HepG2 (cell line): Measurements from ENCODE around the gene MGAT2. TPM values are rescaled to one million over a fixed set of nuclear protein-coding genes. Genes with fewer than 3 reads are reported as not detected.

Experiments
- ATF2 ChIP-seq: sonication (generic); formaldehyde crosslinking; IDR thresholded peaks from 2 replicates; pipeline ENCODE4 v1.4.0; 2020; ENCODE audit warnings: missing genetic modification reagents
- CCAR2 ChIP-seq: fragments of 200-400 bp; formaldehyde crosslinking; optimal IDR thresholded peaks from 2 replicates; pipeline ENCODE3; 2018; ENCODE audit warnings: low read depth, mild to moderate bottlenecking, low read length, moderate library complexity
- CTCF ChIP-seq: sonication (generic); formaldehyde crosslinking; IDR thresholded peaks from 2 replicates; pipeline ENCODE4 v1.5.0; 2020; ENCODE audit warnings: mild to moderate bottlenecking, missing genetic modification reagents, moderate library complexity
- E2F2 ChIP-seq: sonication (generic); formaldehyde crosslinking; IDR thresholded peaks from 2 replicates; pipeline ENCODE4 v1.4.0; 2020; ENCODE audit warnings: missing genetic modification reagents, borderline replicate concordance
- HMGXB4 ChIP-seq, 2 experiments: sonication (generic) in 1 of 2; formaldehyde crosslinking in 1 of 2; IDR thresholded peaks; 2 replicates each; pipeline versions ENCODE4 v1.4.0 to v1.6.1; 2018 to 2020; ENCODE audit warnings: missing genetic modification reagents in 2 of 2, borderline replicate concordance in 1 of 2, low read depth in 1 of 2, mild to moderate bottlenecking in 1 of 2, missing biosample characterization in 1 of 2
- LCORL ChIP-seq, 2 experiments: fragments of 450-650 bp in 1 of 2; sonication (generic) in 1 of 2; formaldehyde crosslinking in 1 of 2; IDR thresholded peaks; 2 replicates each; pipeline versions ENCODE4 v1.5.0 to v1.6.1; 2017 to 2020; ENCODE audit warnings: antibody characterized with exemption in 1 of 2, missing genetic modification reagents in 1 of 2
- PHB2 ChIP-seq: fragments of 450-650 bp; IDR thresholded peaks from 2 replicates; pipeline ENCODE4 v1.6.1; 2018; ENCODE audit not compliant: partially characterized antibody
- PHF21A ChIP-seq: sonication (generic); formaldehyde crosslinking; IDR thresholded peaks from 2 replicates; pipeline ENCODE4 v1.5.0; 2020; ENCODE audit warnings: mild to moderate bottlenecking, missing genetic modification reagents
- SIN3B ChIP-seq: fragments of 150-350 bp; IDR thresholded peaks from 2 replicates; pipeline ENCODE4 v1.6.1; 2014; ENCODE audit warnings: low read length
- SOX13 ChIP-seq, 3 experiments: fragments of 450-650 bp in 1 of 3; sonication (generic) in 1 of 3; formaldehyde crosslinking in 1 of 3; IDR thresholded peaks in 2 of 3; conservative IDR thresholded peaks in 1 of 3; 2 replicates each; pipeline versions ENCODE4 v1.5.0 to v1.6.1; 2016 to 2020; ENCODE audit warnings: antibody characterized with exemption in 1 of 3, mild to moderate bottlenecking in 1 of 3, missing compliant biosample characterization in 1 of 3, missing genetic modification reagents in 1 of 3, moderate library complexity in 1 of 3
- SP1 ChIP-seq, 2 experiments: fragments of 450-650 bp in 1 of 2; sonication (generic) in 1 of 2; formaldehyde crosslinking in 1 of 2; IDR thresholded peaks; 2 replicates each; pipeline versions ENCODE4 v1.4.0 to v1.6.1; 2016 to 2020; ENCODE audit warnings: missing genetic modification reagents in 1 of 2
- ZBTB3 ChIP-seq: sonication (generic); formaldehyde crosslinking; IDR thresholded peaks from 2 replicates; pipeline ENCODE4 v1.4.0; 2020; ENCODE audit warnings: low read depth, mild to moderate bottlenecking, moderate library complexity, missing genetic modification reagents, borderline replicate concordance
- ZFP62 ChIP-seq: sonication (generic); formaldehyde crosslinking; IDR thresholded peaks from 2 replicates; pipeline ENCODE4 v1.4.0; 2020; ENCODE audit warnings: missing genetic modification reagents
- ZKSCAN8 ChIP-seq: IDR thresholded peaks from 2 replicates; pipeline ENCODE4 v1.6.1; 2016; ENCODE audit warnings: borderline replicate concordance, missing genetic modification reagents, missing compliant biosample characterization
- ZNF124 ChIP-seq: sonication (generic); formaldehyde crosslinking; IDR thresholded peaks from 2 replicates; pipeline ENCODE4 v1.4.0; 2020; ENCODE audit warnings: missing genetic modification reagents
- ZNF3 ChIP-seq: IDR thresholded peaks from 2 replicates; pipeline ENCODE4 v1.7.0; 2017; ENCODE audit warnings: inconsistent platforms
- ZNF335 ChIP-seq: sonication (generic); formaldehyde crosslinking; IDR thresholded peaks from 2 replicates; pipeline ENCODE4 v1.4.0; 2020; ENCODE audit warnings: missing genetic modification reagents
- ZNF564 ChIP-seq: sonication (generic); formaldehyde crosslinking; IDR thresholded peaks from 2 replicates; pipeline ENCODE4 v1.8.1; 2023; ENCODE audit warnings: mild to moderate bottlenecking, missing genetic modification reagents
- ZNF570 ChIP-seq: sonication (generic); formaldehyde crosslinking; IDR thresholded peaks from 2 replicates; pipeline ENCODE4 v1.4.0; 2020; ENCODE audit warnings: mild to moderate bottlenecking, missing genetic modification reagents, borderline replicate concordance
- ZNF572 ChIP-seq: sonication (generic); formaldehyde crosslinking; IDR thresholded peaks from 2 replicates; pipeline ENCODE4 v1.5.1; 2020; ENCODE audit warnings: mild to moderate bottlenecking, missing genetic modification reagents
- ZNF83 ChIP-seq: sonication (generic); formaldehyde crosslinking; IDR thresholded peaks from 2 replicates; pipeline ENCODE4 v1.4.0; 2020; ENCODE audit warnings: missing genetic modification reagents, mild to moderate bottlenecking, borderline replicate concordance
- polyA plus RNA-seq, 8 experiments: library from polyadenylated mRNA; depleted of rRNA in 3 of 8; stranded (reverse) in 7 of 8; unstranded in 1 of 8; fragments of >200 nt; fragmentation: Illumina TruSeq in 4 of 8; extraction: Trizol in 4 of 8; gene quantifications; 2 replicates each; pipeline versions ENCODE4 v1.2.1 to v1.2.3, GENCODE V29; 2011 to 2016; ENCODE audit warnings: low read depth in 4 of 8, missing spikeins in 1 of 8, mixed read lengths in 1 of 8; ENCODE audit not compliant: insufficient read depth in 1 of 8
- total RNA-seq, 5 experiments: library from RNA; depleted of rRNA; stranded (reverse); fragments of >200 nt; fragmentation: Illumina TruSeq; extraction: Trizol; gene quantifications; 2 replicates each; pipeline ENCODE4 v1.2.3, GENCODE V29; 2016; ENCODE audit warnings: low read depth in 1 of 5

MGAT2 gene
- total and polyA plus RNA-seq, 2 of the 13 experiments (the other 11 are each of a cell fraction or from before 2014, with no cell fraction given): 12.9 to 51.9 TPM

GRCh38 chr14:49633640-49634546, 13.3 kb downstream of the MGAT2 start (continued):
- TF ChIP-seq ZNF83 (CRISPR knock-in tag): no peak
- peak; percentile 55; the same call in 1 of the 2 replicates for TF ChIP-seq ZNF124 (CRISPR knock-in tag)
- TF ChIP-seq CCAR2: no peak
- no peak for TF ChIP-seq PHB2
- peak; percentile 29; the same call in 1 of the 2 replicates for TF ChIP-seq ZBTB3 (CRISPR knock-in tag)
- TF ChIP-seq CTCF: peak; percentile 99
- no peak for TF ChIP-seq LCORL (IDR thresholded peaks at IDR 0.05)
- TF ChIP-seq LCORL (CRISPR knock-in tag; IDR thresholded peaks at IDR 0.05): peak; percentile 56; the same call in 1 of the 2 replicates
- TF ChIP-seq HMGXB4 (CRISPR knock-in tag; IDR thresholded peaks at IDR 0.05; ENCODE audit: borderline replicate concordance in 1 of 2, low read depth in 1 of 2): peak; percentile 96 to 99; a peak in 3 of 4 replicates
- TF ChIP-seq ZNF572 (CRISPR knock-in tag): no peak
- TF ChIP-seq SOX13 (IDR thresholded peaks at IDR 0.05): no peak
- TF ChIP-seq SOX13 (CRISPR knock-in tag; conservative IDR thresholded peaks at IDR 0.05 in 1 of 2, IDR thresholded peaks at IDR 0.05 in 1 of 2): peak in 1 of 2 experiments; percentile 17; a peak in 1 of 4 replicates
- TF ChIP-seq PHF21A (CRISPR knock-in tag): peak; percentile 79; the same call in 1 of the 2 replicates
- TF ChIP-seq E2F2 (CRISPR knock-in tag): no peak; the same call in 1 of the 2 replicates
- TF ChIP-seq SIN3B: no peak
- no peak for TF ChIP-seq ZNF3 (CRISPR knock-in tag)
- TF ChIP-seq ZNF570: no peak
- peak; percentile 66; the same call in 1 of the 2 replicates for TF ChIP-seq ATF2
- peak; percentile 91 for TF ChIP-seq ZNF335 (CRISPR knock-in tag)
- no peak for TF ChIP-seq SP1 (IDR thresholded peaks at IDR 0.05)
- peak; percentile 69 for TF ChIP-seq SP1 (CRISPR knock-in tag; IDR thresholded peaks at IDR 0.05)
- TF ChIP-seq ZKSCAN8 (CRISPR knock-in tag): peak; percentile 50; the same call in 1 of the 2 replicates
- no peak; the same call in 1 of the 2 replicates for TF ChIP-seq ZNF564 (CRISPR knock-in tag)
- no peak; the same call in 1 of the 2 replicates for TF ChIP-seq ZFP62 (CRISPR knock-in tag)
